ENCODE measurements around the gene PIEZO2.
"Not testable (repeated sequence)": the region's sequence is repeated elsewhere in the genome, so short reads cannot be mapped to it uniquely, and the experiment has no call there.

PIEZO2 gene

GRCh38 chr18:10659000-10659399, 490.4 kb downstream of the PIEZO2 start:
- no peak overlapping the region for H3K27ac ChIP-seq
- TF ChIP-seq CTCF (conservative IDR thresholded peaks at IDR 0.05) (no peak), ZFX (IDR thresholded peaks at IDR 0.05) (no peak)

GRCh38 chr18:10644003-10644402, 505.4 kb downstream of the PIEZO2 start:
- not testable (repeated sequence) for H3K27ac ChIP-seq

GRCh38 chr18:10642915-10643524, 506.3 kb downstream of the PIEZO2 start:
- not testable (repeated sequence) for H3K27ac ChIP-seq

GRCh38 chr18:10638539-10638885, 510.9 kb downstream of the PIEZO2 start:
- H3K27ac ChIP-seq, result not testable (repeated sequence)

GRCh38 chr18:10637858-10638538, 511.4 kb downstream of the PIEZO2 start:
- H3K27ac ChIP-seq, result not testable (repeated sequence)

- not testable (repeated sequence) for H3K27ac ChIP-seq
Measured at GRCh38 chr18:10629076-10629475, 520.3 kb downstream of the PIEZO2 start.

- H3K27ac ChIP-seq, result not testable (repeated sequence)
Measured at GRCh38 chr18:10626606-10627213, 522.7 kb downstream of the PIEZO2 start.

- H3K27ac ChIP-seq, result not testable (repeated sequence)
Measured at GRCh38 chr18:10623606-10624005, 525.8 kb downstream of the PIEZO2 start.

- not testable (repeated sequence) for H3K27ac ChIP-seq
Measured at GRCh38 chr18:10622982-10623381, 526.4 kb downstream of the PIEZO2 start.

- H3K27ac ChIP-seq, result not testable (repeated sequence)
Measured at GRCh38 chr18:10620670-10621329, 528.6 kb downstream of the PIEZO2 start.

Data from C4-2B (cell line).